Omental fat pad (tissue), 4 donors: ENCODE measurements around the gene SLC36A1. TPM values are rescaled to one million over a fixed set of nuclear protein-coding genes. Genes with fewer than 3 reads are reported as not detected.

Source experiments
- ATAC-seq: fragments of 150-250 bp; one replicate; pipeline ENCODE4 v1.9.1; 2016; ENCODE audit warnings: mild to moderate bottlenecking, moderate library complexity; ENCODE audit not compliant: low FRiP score
- DNase-seq: peaks from one replicate; pipeline ENCODE4 v3.0.0-alpha.2; 2019; ENCODE audit warnings: low spot score
- CTCF ChIP-seq, 3 donors: fragments of 450-650 bp; IDR thresholded peaks; one replicate each; pipeline ENCODE4 v1.5.1; 2016 to 2017; ENCODE audit warnings: antibody characterized with exemption in 3 of 3, mild to moderate bottlenecking in 3 of 3, moderate library complexity in 2 of 3
- small RNA-seq: library from RNA; depleted of rRNA; stranded (forward); fragments of <200 nt; gene quantifications from one replicate; pipeline ENCODE3, GENCODE V24; 2016
- total RNA-seq, 4 donors: library from RNA; depleted of rRNA; stranded (reverse); fragments of >200 nt; gene quantifications; one replicate each; pipeline ENCODE4 v1.1.0, GENCODE V29; 2016

The SLC36A1 gene
- total RNA-seq, 4 donors from 2014 or later = 10.0 to 20.3 (median 17.1) TPM

- DNase-seq (no peak), ATAC-seq (no peak)
- no peak for TF ChIP-seq CTCF (IDR thresholded peaks at IDR 0.05)
Observed at GRCh38 chr5:151528996-151529395, 81.6 kb downstream of the SLC36A1 start.

DNA sequence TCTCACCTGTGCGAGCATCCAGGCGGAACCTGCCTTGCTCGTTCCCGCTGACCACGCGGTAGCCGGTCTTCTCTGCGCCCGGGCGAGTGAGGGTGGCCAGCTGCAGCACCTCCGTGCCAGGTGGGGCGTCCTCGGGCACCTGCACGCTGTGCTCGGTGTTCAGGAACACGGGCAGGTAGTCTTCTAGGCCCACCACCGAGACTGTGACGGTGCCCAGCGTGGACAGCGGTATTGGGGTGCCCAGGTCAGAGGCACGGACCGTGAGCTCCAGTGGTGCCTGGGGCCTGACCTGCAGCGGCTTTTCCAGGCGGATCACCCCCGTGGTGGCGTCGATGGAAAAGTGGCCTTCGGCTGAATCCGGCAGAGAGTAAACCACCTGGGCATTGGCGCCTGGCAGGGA, 84.2 kb downstream of the SLC36A1 start:
- ATAC-seq (no peak), DNase-seq (no peak)
- TF ChIP-seq CTCF (IDR thresholded peaks at IDR 0.05) = no peak

DNA sequence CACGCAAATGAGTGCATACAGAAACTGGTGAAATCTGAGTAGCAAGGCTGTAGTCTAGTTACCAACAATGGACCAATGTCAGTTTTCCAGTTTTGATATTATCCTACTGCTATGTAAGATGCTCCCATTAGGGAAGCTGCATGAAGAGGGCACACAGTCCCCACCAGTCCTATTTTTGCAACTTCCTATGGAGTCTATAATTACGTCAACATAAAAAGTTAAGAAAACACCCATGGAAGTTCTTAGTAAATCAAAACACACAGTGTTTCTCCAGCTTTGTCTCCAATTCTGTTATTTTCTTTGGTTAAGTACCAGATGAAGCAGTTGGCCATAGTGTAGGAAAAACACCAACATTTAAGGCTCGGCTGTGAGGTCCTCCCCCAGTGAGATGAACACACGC, 85.0 kb downstream of the SLC36A1 start:
- DNase-seq (no peak), ATAC-seq (no peak)
- TF ChIP-seq CTCF (IDR thresholded peaks at IDR 0.05) = no peak

GRCh38 chr5:151534350-151534749, 86.9 kb downstream of the SLC36A1 start:
- ATAC-seq = no peak
- no peak for TF ChIP-seq CTCF (IDR thresholded peaks at IDR 0.05)

GRCh38 chr5:151537044-151537443, 89.6 kb downstream of the SLC36A1 start:
- ATAC-seq (no peak), DNase-seq (no peak)
- TF ChIP-seq CTCF (IDR thresholded peaks at IDR 0.05) = no peak

More at GRCh38 chr5:151534350-151534749, 86.9 kb downstream of the SLC36A1 start:
- no peak for DNase-seq

DNA sequence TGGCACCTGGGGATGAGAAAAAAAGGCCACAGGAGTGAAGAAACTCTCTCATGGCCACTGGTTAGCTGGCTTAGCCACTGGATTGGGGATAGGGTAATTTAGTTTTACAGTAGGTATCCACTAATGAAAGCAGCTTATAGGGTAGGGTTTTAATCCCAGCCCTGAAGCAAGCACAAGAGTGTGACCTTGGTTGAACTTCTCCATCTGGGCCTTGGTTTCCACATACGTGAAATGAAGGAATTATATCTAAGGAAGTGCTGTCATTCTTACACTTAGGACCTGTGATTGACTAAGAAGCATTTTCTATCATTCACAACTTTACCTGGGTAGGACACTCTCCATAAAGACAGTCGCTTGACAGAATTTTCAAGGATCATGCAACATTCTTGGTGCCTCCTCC, 94.2 kb downstream of the SLC36A1 start:
- ATAC-seq (no peak), DNase-seq (no peak)
- no peak for TF ChIP-seq CTCF (IDR thresholded peaks at IDR 0.05)

Small RNA genes within 50 kb of the gene (small RNA-seq; reads per million reads assigned to genes)
- gene MIR6499 (not detected), gene RNA5SP197 (not detected)

Other genes starting within 250 kb of the SLC36A1 start
- gene CCDC69, start 223.5 kb upstream of the SLC36A1 start, total RNA-seq = 100 to 1,000 TPM; 118 to 287 (median 228) TPM
- gene GM2A, start 194.4 kb upstream of the SLC36A1 start, total RNA-seq = 10 to 100 TPM; 26.6 to 62.6 (median 27.9) TPM
- not detected for gene SLC36A3, start 143.8 kb upstream of the SLC36A1 start, total RNA-seq
- under 1 TPM in 1 of 4 donors, not detected in 3; 0.47 TPM for gene SLC36A2, start 100.0 kb upstream of the SLC36A1 start, total RNA-seq
- under 1 TPM in 2 of 4 donors, not detected in 2; 0.24 to 0.25 TPM for gene FAT2, start 143.7 kb downstream of the SLC36A1 start, total RNA-seq
- gene SPARC, start 239.3 kb downstream of the SLC36A1 start, total RNA-seq = 1,000 to 10,000 TPM in 1 of 4 donors, 100 to 1,000 TPM in 3; 579 to 1,303 (median 656) TPM